ENCODE results near the gene NPC1.

DNA sequence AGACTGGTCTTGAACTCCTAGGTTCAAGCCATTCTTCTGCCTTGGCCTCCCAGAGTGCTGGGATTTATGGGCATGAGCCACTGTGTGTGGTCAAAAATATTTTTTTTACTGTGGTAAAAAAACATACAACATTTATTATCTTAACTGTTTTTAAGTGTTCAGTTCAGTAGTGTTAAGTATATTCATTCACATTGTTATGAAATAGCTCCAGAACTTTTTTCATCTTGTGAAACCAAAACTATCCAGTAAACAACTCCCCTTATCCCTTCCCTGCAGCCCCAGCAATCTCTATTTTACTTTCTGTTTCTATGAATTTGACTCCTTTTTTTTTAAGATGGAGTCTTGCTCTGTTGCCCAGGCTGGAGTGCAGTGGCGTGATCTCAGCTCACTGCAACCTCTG lies 73.7 kb downstream of the NPC1 start:
- TF ChIP-seq, protein P1, sequence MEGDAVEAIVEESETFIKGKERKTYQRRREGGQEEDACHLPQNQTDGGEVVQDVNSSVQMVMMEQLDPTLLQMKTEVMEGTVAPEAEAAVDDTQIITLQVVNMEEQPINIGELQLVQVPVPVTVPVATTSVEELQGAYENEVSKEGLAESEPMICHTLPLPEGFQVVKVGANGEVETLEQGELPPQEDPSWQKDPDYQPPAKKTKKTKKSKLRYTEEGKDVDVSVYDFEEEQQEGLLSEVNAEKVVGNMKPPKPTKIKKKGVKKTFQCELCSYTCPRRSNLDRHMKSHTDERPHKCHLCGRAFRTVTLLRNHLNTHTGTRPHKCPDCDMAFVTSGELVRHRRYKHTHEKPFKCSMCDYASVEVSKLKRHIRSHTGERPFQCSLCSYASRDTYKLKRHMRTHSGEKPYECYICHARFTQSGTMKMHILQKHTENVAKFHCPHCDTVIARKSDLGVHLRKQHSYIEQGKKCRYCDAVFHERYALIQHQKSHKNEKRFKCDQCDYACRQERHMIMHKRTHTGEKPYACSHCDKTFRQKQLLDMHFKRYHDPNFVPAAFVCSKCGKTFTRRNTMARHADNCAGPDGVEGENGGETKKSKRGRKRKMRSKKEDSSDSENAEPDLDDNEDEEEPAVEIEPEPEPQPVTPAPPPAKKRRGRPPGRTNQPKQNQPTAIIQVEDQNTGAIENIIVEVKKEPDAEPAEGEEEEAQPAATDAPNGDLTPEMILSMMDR (IDR thresholded peaks at IDR 0.05) = no peak
- TF ChIP-seq POLR2A (IDR thresholded peaks at IDR 0.05) = no peak

All from esophagus squamous epithelium (tissue), 4 donors.